HS-27A (cell line): Measurements from ENCODE around the gene SIX4.

ENCODE experiments used
- DNase-seq: peaks from one replicate; pipeline ENCODE4 v3.0.0-alpha.2; 2012; ENCODE audit warnings: low read depth, missing footprints

Gene SIX4

GRCh38 chr14:60721326-60722106 is 2.6 kb downstream of the SIX4 start:
- no peak for DNase-seq

GRCh38 chr14:60720962-60721325 is 3.2 kb downstream of the SIX4 start:
- DNase-seq = no peak

GRCh38 chr14:60720391-60720790 is 3.8 kb downstream of the SIX4 start:
- no peak for DNase-seq

GRCh38 chr14:60713513-60713912 is 10.6 kb downstream of the SIX4 start:
- no peak for DNase-seq

- no peak for DNase-seq
These were observed 13.7 kb downstream of the SIX4 start for GRCh38 chr14:60710494-60710893.

GRCh38 chr14:60707858-60708257 is 16.3 kb downstream of the SIX4 start:
- DNase-seq = no peak

GRCh38 chr14:60705100-60705499 is 19.1 kb downstream of the SIX4 start:
- DNase-seq = no peak

GRCh38 chr14:60700598-60700997 is 23.6 kb downstream of the SIX4 start:
- DNase-seq = no peak

- DNase-seq = no peak
These were observed 28.8 kb downstream of the SIX4 start for GRCh38 chr14:60695327-60695726.

GRCh38 chr14:60691383-60692113 is 32.6 kb downstream of the SIX4 start:
- DNase-seq = no peak

GRCh38 chr14:60686865-60687264 is 37.3 kb downstream of the SIX4 start:
- DNase-seq = no peak

- no peak for DNase-seq
These were observed 39.9 kb downstream of the SIX4 start for GRCh38 chr14:60684203-60684602.

GRCh38 chr14:60681271-60681670 is 42.9 kb downstream of the SIX4 start:
- DNase-seq = no peak

- no peak for DNase-seq
These were observed 43.6 kb downstream of the SIX4 start for GRCh38 chr14:60680511-60680910.

- no peak for DNase-seq
These were observed 44.4 kb downstream of the SIX4 start for GRCh38 chr14:60679566-60680258.

- no peak for DNase-seq
These were observed 46.5 kb downstream of the SIX4 start for GRCh38 chr14:60677701-60678100.

GRCh38 chr14:60670989-60671388 is 53.2 kb downstream of the SIX4 start:
- no peak for DNase-seq

GRCh38 chr14:60668431-60669112 is 55.6 kb downstream of the SIX4 start:
- no peak for DNase-seq

GRCh38 chr14:60665177-60665550 is 59.0 kb downstream of the SIX4 start:
- DNase-seq = no peak

GRCh38 chr14:60662982-60663381 is 61.2 kb downstream of the SIX4 start:
- DNase-seq = no peak

- DNase-seq = no peak
These were observed 62.4 kb downstream of the SIX4 start for GRCh38 chr14:60661721-60662120.
